Activated CD4-positive, alpha-beta T cell treated with anti-CD3 and anti-CD28 coated beads for 36 hours (primary cell): ENCODE results near the gene NT5C. TPM values are rescaled to one million over a fixed set of nuclear protein-coding genes. Genes with fewer than 3 reads are reported as not detected.
"Not testable (repeated sequence)": the region's sequence is repeated elsewhere in the genome, so short reads cannot be mapped to it uniquely, and the experiment has no call there.

Experiments used
- ATAC-seq: fragments of 200-7000 bp; cut with Tn5 transposase; one replicate; pipeline ENCODE4 v1.10.0; 2021; ENCODE audit warnings: mild to moderate bottlenecking, moderate library complexity
- CTCF ChIA-PET: fragments of 350-600 bp; sonication (Branson Sonifier 250); formaldehyde crosslinking; loops from one replicate; lab custom pipeline; 2021; ENCODE audit warnings: antibody characterized with exemption; lab: Charles Lee
- POLR2A ChIA-PET: fragments of 350-600 bp; sonication (Branson Sonifier 250); formaldehyde crosslinking; loops from one replicate; lab custom pipeline; 2021; ENCODE audit warnings: antibody characterized with exemption, inconsistent platforms; lab: Charles Lee
- DNase-seq: peaks from one replicate; pipeline ENCODE4 v3.0.0-alpha.2; 2020
- H3K27ac Mint-ChIP-seq: one replicate; pipeline ENCODE4 v1.8.0; 2021; ENCODE audit warnings: mixed read lengths
- H3K27me3 Mint-ChIP-seq: one replicate; pipeline ENCODE4 v1.8.0; 2021; ENCODE audit warnings: mixed read lengths
- H3K36me3 Mint-ChIP-seq: one replicate; pipeline ENCODE4 v1.8.0; 2021; ENCODE audit warnings: low read depth, mixed read lengths
- H3K4me1 Mint-ChIP-seq: one replicate; pipeline ENCODE4 v1.8.0; 2021; ENCODE audit warnings: mixed read lengths
- H3K4me3 Mint-ChIP-seq: one replicate; pipeline ENCODE4 v1.8.0; 2021; ENCODE audit warnings: mild to moderate bottlenecking, moderate library complexity, mixed read lengths
- H3K9me3 Mint-ChIP-seq: one replicate; pipeline ENCODE4 v1.8.0; 2021; ENCODE audit warnings: low read depth, mixed read lengths
- intact Hi-C, 2 experiments: fragments of 100-400 bp; cut with DNase I in 1 of 2; cut with micrococcal nuclease in 1 of 2; formaldehyde crosslinking; loops; one replicate each; pipeline versions ENCODE4 v1.14.2 to v1.15.1; 2022 to 2024; cut with DNase I, micrococcal nuclease
- total RNA-seq, 2 experiments: library from RNA; stranded (reverse); gene quantifications; one replicate each; pipeline ENCODE4 v1.2.3, GENCODE V29; 2021

NT5C gene
- total RNA-seq, 2 experiments from 2014 or later: 51.7 to 61.5 TPM

- ATAC-seq (no peak), DNase-seq (no peak)
- Mint-ChIP-seq H3K4me3 (no peak overlapping the region), H3K27me3 (no peaks in the 10 kb centered on the region), H3K4me1 (peaks cover 13% of the 10 kb centered on the region), H3K9me3 (no peaks in the 10 kb centered on the region), H3K27ac (no peak overlapping the region), H3K36me3 (peaks cover 59% of the 10 kb centered on the region)
- CTCF ChIA-PET: interaction anchor here (1.0 to 1.7 kb wide), 2 partner anchors 16 to 23 kb away, joined by 3 to 8 read pairs; partner anchors contain the start of gene NT5C
- POLR2A ChIA-PET: no interaction called here
- intact Hi-C loops: no loop called here
Observed at GRCh38 chr17:75146592-75146991, 15.1 kb upstream of the NT5C start.

- Mint-ChIP-seq H3K4me3 (no peak overlapping the region), H3K27me3 (no peaks in the 10 kb centered on the region), H3K36me3 (peaks cover 74% of the 10 kb centered on the region), H3K9me3 (no peaks in the 10 kb centered on the region), H3K4me1 (peaks cover 15% of the 10 kb centered on the region), H3K27ac (no peak overlapping the region)
- ChIA-PET POLR2A (interaction anchor here (0.6 kb wide), 2 partner anchors 13 to 33 kb away, joined by 4 to 6 read pairs; partner anchors contain the start of gene NT5C), CTCF (interaction anchor here (0.6 to 2.7 kb wide), 9 partner anchors 11 to 300 kb away, joined by 3 to 10 read pairs (median 3); partner anchors contain the start of genes ARMC7, MRPL58 and NT5C)
- intact Hi-C loops: no loop called here
- ATAC-seq (no peak), DNase-seq (no peak)
Observed at GRCh38 chr17:75144816-75145512, 13.4 kb upstream of the NT5C start.

DNA sequence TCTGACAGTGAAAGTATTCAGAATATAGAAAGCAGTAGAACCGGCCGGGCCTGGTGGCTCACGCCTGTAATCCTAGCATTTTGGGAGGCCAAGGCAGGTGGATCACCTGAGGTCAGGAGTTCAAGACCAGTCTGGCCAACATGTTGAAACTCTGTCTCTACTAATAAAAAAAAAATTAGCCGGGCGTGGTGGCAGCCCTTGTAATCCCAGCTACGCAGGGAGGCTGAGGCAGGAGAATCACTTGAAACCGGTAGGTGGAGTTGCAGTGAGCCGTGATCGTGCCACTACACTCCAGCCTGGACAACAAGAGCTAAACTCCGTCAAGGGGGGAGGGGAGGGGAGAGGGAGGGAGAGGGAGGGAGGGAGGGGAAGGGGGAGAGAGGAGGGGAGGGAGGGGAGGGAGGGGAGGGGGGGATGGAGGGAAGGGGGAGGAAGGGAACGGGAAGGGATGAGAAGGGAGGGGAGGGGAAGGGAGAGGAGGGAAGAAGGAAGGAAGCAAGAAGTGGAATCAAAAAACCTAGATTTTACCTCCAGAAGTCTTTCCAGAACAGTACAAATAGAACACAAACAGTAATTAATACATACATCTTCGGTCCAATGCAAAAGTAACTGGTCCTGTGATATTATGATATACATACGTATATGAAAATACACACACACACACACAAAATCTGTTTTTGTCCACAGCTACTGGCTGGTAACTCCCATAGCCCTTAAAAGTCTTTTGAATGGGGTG is 10.9 kb upstream of the NT5C start:
- peaks cover 9% of the 10 kb centered on the region for H3K4me1 Mint-ChIP-seq
- H3K9me3 Mint-ChIP-seq: no peaks in the 10 kb centered on the region
- ChIA-PET CTCF (interaction anchor here (0.5 to 1.6 kb wide), 3 partner anchors 12 to 596 kb away, joined by 3 to 5 read pairs (median 4); no protein-coding TSS in a partner anchor), POLR2A (no interaction called here)
- DNase-seq (no peak), ATAC-seq (no peak)
- H3K27me3 Mint-ChIP-seq: no peaks in the 10 kb centered on the region
- intact Hi-C loops: no loop called here
- no peak overlapping the region for H3K27ac Mint-ChIP-seq
- H3K36me3 Mint-ChIP-seq: peaks cover 63% of the 10 kb centered on the region
- H3K4me3 Mint-ChIP-seq: no peak overlapping the region

GRCh38 chr17:75138519-75138918 is 7.0 kb upstream of the NT5C start:
- no peak overlapping the region for H3K4me3 Mint-ChIP-seq
- no peak overlapping the region for H3K27ac Mint-ChIP-seq
- H3K4me1 Mint-ChIP-seq: peaks cover 9% of the 10 kb centered on the region
- ChIA-PET POLR2A (no interaction called here), CTCF (interaction anchor here (0.6 to 1.0 kb wide), 4 partner anchors 23 to 140 kb away, joined by 3 to 4 read pairs (median 3); no protein-coding TSS in a partner anchor)
- DNase-seq: no peak
- peaks cover 41% of the 10 kb centered on the region for H3K36me3 Mint-ChIP-seq
- H3K9me3 Mint-ChIP-seq: no peaks in the 10 kb centered on the region
- H3K27me3 Mint-ChIP-seq: no peaks in the 10 kb centered on the region
- intact Hi-C loops: no loop called here
- no peak for ATAC-seq

- H3K4me1 Mint-ChIP-seq, H3K27ac Mint-ChIP-seq: not testable (repeated sequence)
Observed at GRCh38 chr17:75137762-75138161, 6.2 kb upstream of the NT5C start.

DNA sequence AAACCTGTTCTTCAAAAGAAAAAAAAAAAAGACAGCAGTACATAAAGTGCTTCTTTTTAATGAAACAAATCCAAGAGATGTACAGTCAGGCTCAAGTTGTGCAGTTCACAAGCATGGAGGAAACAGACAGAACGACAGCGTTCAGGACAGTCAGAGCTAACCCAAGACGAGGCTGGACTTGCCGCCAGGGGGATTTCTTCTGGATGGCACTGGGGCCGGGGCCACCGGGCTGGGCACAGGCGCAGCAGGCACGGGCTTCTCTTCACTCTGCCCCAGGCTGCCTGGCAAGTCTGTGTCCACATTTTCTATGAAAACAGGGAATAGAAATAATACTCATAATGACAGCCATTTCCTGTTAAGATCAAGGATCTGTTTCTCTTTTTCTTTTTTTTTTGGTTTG is 4.4 kb upstream of the NT5C start:
- H3K27ac Mint-ChIP-seq: no peak overlapping the region
- DNase-seq (no peak), ATAC-seq (no peak)
- ChIA-PET CTCF (interaction anchor here (1.8 kb wide), 1 partner anchor 22 kb away, joined by 13 read pairs; no protein-coding TSS in a partner anchor), POLR2A (interaction anchor here (1.6 kb wide), 1 partner anchor 22 kb away, joined by 3 read pairs; no protein-coding TSS in a partner anchor)
- H3K4me3 Mint-ChIP-seq: no peak overlapping the region
- intact Hi-C loops: no loop called here
- H3K36me3 Mint-ChIP-seq: peaks cover 31% of the 10 kb centered on the region
- no peaks in the 10 kb centered on the region for H3K27me3 Mint-ChIP-seq
- no peaks in the 10 kb centered on the region for H3K9me3 Mint-ChIP-seq
- peaks cover 6% of the 10 kb centered on the region for H3K4me1 Mint-ChIP-seq

More at GRCh38 chr17:75137762-75138161, 6.2 kb upstream of the NT5C start:
- POLR2A ChIA-PET: interaction anchor here (1.6 kb wide), 1 partner anchor 24 kb away, joined by 3 read pairs; no protein-coding TSS in a partner anchor
- ATAC-seq, H3K27me3 Mint-ChIP-seq, H3K4me3 Mint-ChIP-seq, DNase-seq, intact Hi-C loops, H3K9me3 Mint-ChIP-seq: not testable (repeated sequence)
- CTCF ChIA-PET: interaction anchor here (0.6 to 1.8 kb wide), 4 partner anchors 10 to 141 kb away, joined by 3 to 13 read pairs (median 4); no protein-coding TSS in a partner anchor
- H3K36me3 Mint-ChIP-seq: peaks cover 41% of the 10 kb centered on the region

DNA sequence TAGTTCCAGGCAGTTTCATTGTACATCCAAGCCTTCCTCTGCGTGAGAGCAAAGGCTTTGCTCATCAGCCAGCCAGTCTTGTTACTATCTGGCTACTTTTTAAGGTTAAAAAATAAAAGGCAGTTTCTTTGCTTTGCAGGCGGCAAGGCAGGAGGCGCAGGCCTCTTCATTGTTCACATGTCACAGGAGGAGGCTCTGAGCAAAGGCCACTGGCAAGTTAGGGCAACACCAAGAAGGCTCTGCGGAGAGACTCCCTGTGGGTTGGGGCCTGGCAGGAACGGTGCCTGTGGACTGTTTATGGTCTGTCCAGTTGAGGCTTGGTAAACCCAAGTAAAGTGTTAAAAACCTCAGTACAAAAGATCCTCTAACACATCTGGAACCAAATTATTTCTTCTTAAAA is 3.9 kb upstream of the NT5C start:
- intact Hi-C loops: no loop called here
- H3K27ac Mint-ChIP-seq: no peak overlapping the region
- ChIA-PET CTCF (interaction anchor here (0.5 kb wide), 1 partner anchor 28 kb away, joined by 3 read pairs; no protein-coding TSS in a partner anchor), POLR2A (no interaction called here)
- H3K4me1 Mint-ChIP-seq: peaks cover 7% of the 10 kb centered on the region
- no peaks in the 10 kb centered on the region for H3K27me3 Mint-ChIP-seq
- ATAC-seq (no peak), DNase-seq (no peak)
- H3K36me3 Mint-ChIP-seq: peaks cover 30% of the 10 kb centered on the region
- H3K9me3 Mint-ChIP-seq: no peaks in the 10 kb centered on the region
- no peak overlapping the region for H3K4me3 Mint-ChIP-seq

DNA sequence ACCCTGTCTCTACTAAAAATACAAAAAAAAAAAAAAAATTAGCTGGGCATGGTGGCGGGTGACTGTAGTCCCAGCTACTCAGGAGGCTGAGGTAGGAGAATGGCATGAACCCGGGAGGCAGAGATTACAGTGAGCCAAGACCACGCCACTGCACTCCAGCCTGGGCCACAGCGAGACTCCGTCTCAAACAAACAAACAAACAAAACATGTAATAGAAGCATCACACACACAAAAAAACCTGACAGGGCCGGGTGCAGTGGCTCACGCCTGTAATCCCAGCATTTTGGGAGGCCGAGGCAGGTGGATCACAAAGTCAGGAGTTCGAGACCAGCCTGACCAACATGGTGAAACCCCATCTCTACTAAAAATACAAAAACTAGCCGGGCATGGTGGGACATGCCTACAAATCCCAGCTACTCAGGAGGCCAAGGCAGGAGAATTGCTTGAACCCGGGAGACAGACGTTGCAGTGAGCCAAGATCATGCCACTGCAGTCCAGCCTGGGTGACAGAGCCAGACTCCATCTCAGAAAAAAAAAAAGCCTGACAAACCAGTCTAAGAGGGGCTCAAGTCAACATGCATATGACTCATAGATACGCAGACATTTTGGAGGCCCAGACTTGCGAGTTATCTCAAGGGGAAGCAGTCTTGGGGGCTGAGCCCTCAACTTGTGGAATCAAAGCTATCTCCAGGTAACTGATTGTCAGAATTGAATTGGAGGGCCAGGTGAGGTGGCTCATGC is 2.2 kb upstream of the NT5C start:
- not testable (repeated sequence) for H3K27ac Mint-ChIP-seq, H3K27me3 Mint-ChIP-seq, H3K4me3 Mint-ChIP-seq, DNase-seq, ATAC-seq, H3K9me3 Mint-ChIP-seq
- H3K36me3 Mint-ChIP-seq: peaks cover 26% of the 10 kb centered on the region
- intact Hi-C loops: loop anchor here (5.0 kb wide), 2 partner anchors 66 to 171 kb away; no protein-coding TSS in a partner anchor
- CTCF ChIA-PET: interaction anchor here (1.0 to 7.0 kb wide), 3 partner anchors 12 to 22 kb away, joined by 3 to 72 read pairs (median 3); no protein-coding TSS in a partner anchor
- POLR2A ChIA-PET: interaction anchor here (0.7 kb wide), 1 partner anchor 29 kb away, joined by 3 read pairs; no protein-coding TSS in a partner anchor
- H3K4me1 Mint-ChIP-seq: peaks cover 11% of the 10 kb centered on the region

DNA sequence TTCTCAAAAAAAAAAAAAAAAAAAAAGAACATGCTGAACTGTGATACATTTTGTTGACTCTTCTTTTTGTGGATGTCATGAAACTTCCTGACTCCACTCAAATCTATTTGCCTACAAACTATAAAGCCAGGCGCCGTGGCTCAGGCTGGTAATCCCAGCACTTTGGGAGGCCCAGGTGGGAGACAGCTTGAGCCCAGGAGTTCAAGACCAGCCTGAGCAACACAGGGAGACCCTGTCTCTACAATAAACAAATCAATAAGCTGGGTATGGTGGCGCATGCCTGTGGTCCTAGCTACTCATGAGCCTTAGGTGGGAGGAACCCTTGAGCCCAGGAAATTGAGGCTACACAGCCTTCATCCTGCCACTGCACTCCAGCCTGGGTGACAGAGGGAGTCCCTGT is 1.5 kb upstream of the NT5C start:
- Mint-ChIP-seq H3K27me3 (no peaks in the 10 kb centered on the region), H3K36me3 (peaks cover 27% of the 10 kb centered on the region), H3K9me3 (no peaks in the 10 kb centered on the region), H3K4me3 (no peak overlapping the region), H3K4me1 (peaks cover 11% of the 10 kb centered on the region), H3K27ac (no peak overlapping the region)
- no peak for DNase-seq
- CTCF ChIA-PET: interaction anchor here (0.6 to 7.0 kb wide), 8 partner anchors 17 to 173 kb away, joined by 3 to 72 read pairs (median 4); no protein-coding TSS in a partner anchor
- intact Hi-C loops: loop anchor here (5.0 kb wide), 2 partner anchors 66 to 171 kb away; no protein-coding TSS in a partner anchor
- POLR2A ChIA-PET: interaction anchor here (0.7 kb wide), 1 partner anchor 29 kb away, joined by 3 read pairs; no protein-coding TSS in a partner anchor
- no peak for ATAC-seq
